ENCODE data around the gene GNLY. TPM values are rescaled to one million over a fixed set of nuclear protein-coding genes. Genes with fewer than 3 reads are reported as not detected.

GNLY gene
- total RNA-seq, 3 donors from 2014 or later: 4.3 to 26.5 (median 15.0) TPM

- H3K4me1 Mint-ChIP-seq (ENCODE audit: low read depth): no peaks in the 10 kb centered on the region
- H3K9me3 Mint-ChIP-seq: no peaks in the 10 kb centered on the region
- peaks cover 16% of the 10 kb centered on the region for H3K27me3 Mint-ChIP-seq (ENCODE audit: low read depth)
- ATAC-seq (no peak), DNase-seq (no peak)
- H3K4me3 Mint-ChIP-seq: no peak overlapping the region
- no peaks in the 10 kb centered on the region for H3K36me3 Mint-ChIP-seq (ENCODE audit: insufficient read depth)
Measured at GRCh38 chr2:85684806-85685205, 9.4 kb upstream of the GNLY start.

- Mint-ChIP-seq H3K9me3 (no peaks in the 10 kb centered on the region), H3K4me1 (ENCODE audit: low read depth) (no peaks in the 10 kb centered on the region), H3K27me3 (ENCODE audit: low read depth) (peaks cover 13% of the 10 kb centered on the region), H3K4me3 (no peak overlapping the region), H3K36me3 (ENCODE audit: insufficient read depth) (no peaks in the 10 kb centered on the region)
- DNase-seq: no peak
- no peak for ATAC-seq
Measured at GRCh38 chr2:85690932-85691331, 3.2 kb upstream of the GNLY start.

GRCh38 chr2:85692039-85692645, 2.0 kb upstream of the GNLY start:
- Mint-ChIP-seq H3K27me3 (ENCODE audit: low read depth) (peaks cover 9% of the 10 kb centered on the region), H3K36me3 (ENCODE audit: insufficient read depth) (no peaks in the 10 kb centered on the region), H3K9me3 (no peaks in the 10 kb centered on the region), H3K4me1 (ENCODE audit: low read depth) (no peaks in the 10 kb centered on the region), H3K4me3 (no peak overlapping the region)
- ATAC-seq: peak; percentile 25 to 43
- DNase-seq: no peak

- peaks cover 2% of the 10 kb centered on the region for H3K4me1 Mint-ChIP-seq (ENCODE audit: low read depth)
- DNase-seq: no peak
- H3K4me3 Mint-ChIP-seq: peak overlapping the region; percentile 68
- peaks cover 5% of the 10 kb centered on the region for H3K27me3 Mint-ChIP-seq (ENCODE audit: low read depth)
- no peak for ATAC-seq
- H3K36me3 Mint-ChIP-seq (ENCODE audit: insufficient read depth): no peaks in the 10 kb centered on the region
- no peaks in the 10 kb centered on the region for H3K9me3 Mint-ChIP-seq
Measured at GRCh38 chr2:85695121-85695520, 963 bp downstream of the GNLY start.

- Mint-ChIP-seq H3K9me3 (no peaks in the 10 kb centered on the region), H3K27me3 (ENCODE audit: low read depth) (peaks cover under 1% of the 10 kb centered on the region), H3K4me3 (peak overlapping the region; percentile 68), H3K4me1 (ENCODE audit: low read depth) (peaks cover 4% of the 10 kb centered on the region), H3K36me3 (ENCODE audit: insufficient read depth) (no peaks in the 10 kb centered on the region)
- DNase-seq (no peak), ATAC-seq (no peak)
Measured at GRCh38 chr2:85695691-85696668, 1.8 kb downstream of the GNLY start.

GRCh38 chr2:85697096-85697495, 2.9 kb downstream of the GNLY start:
- no peak for DNase-seq
- Mint-ChIP-seq H3K36me3 (ENCODE audit: insufficient read depth) (no peaks in the 10 kb centered on the region), H3K27me3 (ENCODE audit: low read depth) (no peaks in the 10 kb centered on the region), H3K4me3 (peak overlapping the region; percentile 13), H3K4me1 (ENCODE audit: low read depth) (peaks cover 9% of the 10 kb centered on the region), H3K9me3 (no peaks in the 10 kb centered on the region)
- no peak for ATAC-seq

- peaks cover 15% of the 10 kb centered on the region for H3K4me1 Mint-ChIP-seq (ENCODE audit: low read depth)
- DNase-seq (no peak), ATAC-seq (no peak)
- H3K36me3 Mint-ChIP-seq (ENCODE audit: insufficient read depth): no peaks in the 10 kb centered on the region
- no peaks in the 10 kb centered on the region for H3K9me3 Mint-ChIP-seq
- no peak overlapping the region for H3K4me3 Mint-ChIP-seq
- no peaks in the 10 kb centered on the region for H3K27me3 Mint-ChIP-seq (ENCODE audit: low read depth)
Measured at GRCh38 chr2:85697716-85698115, 3.6 kb downstream of the GNLY start.

GRCh38 chr2:85698184-85698879, 4.2 kb downstream of the GNLY start:
- Mint-ChIP-seq H3K4me3 (no peak overlapping the region), H3K4me1 (ENCODE audit: low read depth) (peaks cover 21% of the 10 kb centered on the region), H3K27me3 (ENCODE audit: low read depth) (no peaks in the 10 kb centered on the region), H3K9me3 (no peaks in the 10 kb centered on the region), H3K36me3 (ENCODE audit: insufficient read depth) (no peaks in the 10 kb centered on the region)
- DNase-seq (no peak), ATAC-seq (no peak)

GRCh38 chr2:85698880-85699254, 4.7 kb downstream of the GNLY start:
- Mint-ChIP-seq H3K4me3 (no peak overlapping the region), H3K4me1 (ENCODE audit: low read depth) (peaks cover 22% of the 10 kb centered on the region), H3K27me3 (ENCODE audit: low read depth) (no peaks in the 10 kb centered on the region), H3K9me3 (no peaks in the 10 kb centered on the region), H3K36me3 (ENCODE audit: insufficient read depth) (no peaks in the 10 kb centered on the region)
- DNase-seq: no peak
- no peak for ATAC-seq

- no peak overlapping the region for H3K4me3 Mint-ChIP-seq
- H3K36me3 Mint-ChIP-seq (ENCODE audit: insufficient read depth): no peaks in the 10 kb centered on the region
- DNase-seq: no peak
- no peaks in the 10 kb centered on the region for H3K27me3 Mint-ChIP-seq (ENCODE audit: low read depth)
- ATAC-seq: no peak
- H3K9me3 Mint-ChIP-seq: no peaks in the 10 kb centered on the region
- peaks cover 25% of the 10 kb centered on the region for H3K4me1 Mint-ChIP-seq (ENCODE audit: low read depth)
Measured at GRCh38 chr2:85699325-85699724, 5.2 kb downstream of the GNLY start.

GRCh38 chr2:85702172-85702571, 8.0 kb downstream of the GNLY start:
- H3K27me3 Mint-ChIP-seq (ENCODE audit: low read depth): peaks cover 5% of the 10 kb centered on the region
- DNase-seq: no peak
- no peak overlapping the region for H3K4me3 Mint-ChIP-seq

GRCh38 chr2:85702800-85703199, 8.6 kb downstream of the GNLY start:
- Mint-ChIP-seq H3K9me3 (no peaks in the 10 kb centered on the region), H3K36me3 (ENCODE audit: insufficient read depth) (no peaks in the 10 kb centered on the region), H3K4me1 (ENCODE audit: low read depth) (peaks cover 41% of the 10 kb centered on the region), H3K4me3 (no peak overlapping the region), H3K27me3 (ENCODE audit: low read depth) (peaks cover 6% of the 10 kb centered on the region)
- no peak for ATAC-seq
- no peak for DNase-seq

More at GRCh38 chr2:85702172-85702571, 8.0 kb downstream of the GNLY start:
- H3K9me3 Mint-ChIP-seq: no peaks in the 10 kb centered on the region
- H3K4me1 Mint-ChIP-seq (ENCODE audit: low read depth): peaks cover 40% of the 10 kb centered on the region
- ATAC-seq: no peak
- H3K36me3 Mint-ChIP-seq (ENCODE audit: insufficient read depth): no peaks in the 10 kb centered on the region

- H3K4me1 Mint-ChIP-seq (ENCODE audit: low read depth): peaks cover 41% of the 10 kb centered on the region
- DNase-seq (no peak), ATAC-seq (no peak)
- no peaks in the 10 kb centered on the region for H3K36me3 Mint-ChIP-seq (ENCODE audit: insufficient read depth)
- no peak overlapping the region for H3K4me3 Mint-ChIP-seq
- peaks cover 9% of the 10 kb centered on the region for H3K27me3 Mint-ChIP-seq (ENCODE audit: low read depth)
- no peaks in the 10 kb centered on the region for H3K9me3 Mint-ChIP-seq
Measured at GRCh38 chr2:85703329-85703728, 9.2 kb downstream of the GNLY start.

GRCh38 chr2:85704038-85704437, 9.9 kb downstream of the GNLY start:
- H3K36me3 Mint-ChIP-seq (ENCODE audit: insufficient read depth): no peaks in the 10 kb centered on the region
- ATAC-seq (no peak), DNase-seq (no peak)
- H3K4me1 Mint-ChIP-seq (ENCODE audit: low read depth): peaks cover 41% of the 10 kb centered on the region
- H3K4me3 Mint-ChIP-seq: no peak overlapping the region
- no peaks in the 10 kb centered on the region for H3K9me3 Mint-ChIP-seq
- H3K27me3 Mint-ChIP-seq (ENCODE audit: low read depth): peaks cover 14% of the 10 kb centered on the region
